Fibroblast of lung (primary cell): ENCODE data around the gene CHST15. TPM values are rescaled to one million over a fixed set of nuclear protein-coding genes. Genes with fewer than 3 reads are reported as not detected.

Source experiments
- DNase-seq, 2 donors: peaks; one replicate each; pipeline versions ENCODE4 v3.0.0 to v3.0.0-alpha.2; 2010; ENCODE audit warnings: low read depth in 2 of 2
- H2AFZ ChIP-seq: 2 replicates; pipeline ENCODE4 v1.5.1; 2012; ENCODE audit warnings: low read length, control low read depth, inconsistent platforms
- H3K27ac ChIP-seq: 2 replicates; pipeline ENCODE4 v1.5.1; 2011; ENCODE audit warnings: low read length, control low read depth; ENCODE audit not compliant: insufficient read depth
- H3K27me3 ChIP-seq: 2 replicates; pipeline ENCODE4 v1.5.1; 2011; ENCODE audit warnings: mild to moderate bottlenecking, low read length; ENCODE audit not compliant: control insufficient read depth, insufficient read depth
- H3K36me3 ChIP-seq: 2 replicates; pipeline ENCODE4 v1.5.1; 2011; ENCODE audit warnings: low read length; ENCODE audit not compliant: control insufficient read depth, insufficient read depth
- H3K4me1 ChIP-seq: 2 replicates; pipeline ENCODE4 v1.5.1; 2011; ENCODE audit warnings: low read length; ENCODE audit not compliant: control insufficient read depth, insufficient read depth; ENCODE audit errors: extremely low read depth
- H3K4me2 ChIP-seq: 2 replicates; pipeline ENCODE4 v1.5.1; 2011; ENCODE audit warnings: low read length, control low read depth; ENCODE audit not compliant: insufficient read depth; ENCODE audit errors: extremely low read depth
- H3K4me3 ChIP-seq, 4 experiments: fragments of 200-600 bp in 1 of 4; sonication (generic) in 1 of 4; replicated peaks in 1 of 4; 2 replicates each; pipeline ENCODE4 v1.5.1; 2011 to 2016; ENCODE audit warnings: low read length in 4 of 4, low read depth in 3 of 4, mild to moderate bottlenecking in 3 of 4, control low read depth in 2 of 4, inconsistent platforms in 1 of 4, mixed read lengths in 1 of 4; ENCODE audit not compliant: insufficient read depth in 1 of 4; ENCODE audit errors: control extremely low read depth in 1 of 4
- H3K79me2 ChIP-seq: 2 replicates; pipeline ENCODE4 v1.5.1; 2012; ENCODE audit warnings: mild to moderate bottlenecking, low read length, inconsistent platforms; ENCODE audit not compliant: control insufficient read depth, insufficient read depth
- H3K9ac ChIP-seq: 2 replicates; pipeline ENCODE4 v1.5.1; 2011; ENCODE audit warnings: mild to moderate bottlenecking, low read length, control low read depth; ENCODE audit not compliant: insufficient read depth
- H3K9me3 ChIP-seq: 2 replicates; pipeline ENCODE4 v1.5.1; 2012; ENCODE audit warnings: low read depth, low read length; ENCODE audit not compliant: control insufficient read depth, insufficient read depth
- H4K20me1 ChIP-seq: 2 replicates; pipeline ENCODE4 v1.5.1; 2011; ENCODE audit warnings: low read length; ENCODE audit not compliant: control insufficient read depth, insufficient read depth; ENCODE audit errors: extremely low read depth
- CTCF ChIP-seq, 2 donors: IDR thresholded peaks in 1 of 2; conservative IDR thresholded peaks in 1 of 2; 1 replicate in 1 of 2; 2 replicates in 1 of 2; pipeline ENCODE4 v1.5.1; 2011 to 2012; ENCODE audit warnings: low read length in 2 of 2, control low read depth in 1 of 2, inconsistent platforms in 1 of 2, low read depth in 1 of 2, mild to moderate bottlenecking in 1 of 2
- EZH2 ChIP-seq: IDR thresholded peaks from 2 replicates; pipeline ENCODE4 v1.5.1; 2012; ENCODE audit warnings: low read length, control low read depth, mild to moderate bottlenecking; ENCODE audit errors: missing control alignments
- polyA plus RNA-seq, 2 donors: library from polyadenylated mRNA; depleted of rRNA in 1 of 2; stranded (reverse) in 1 of 2; unstranded in 1 of 2; fragments of >200 nt; gene quantifications; 2 replicates each; pipeline ENCODE4 v1.2.1, GENCODE V29; 2011 to 2012; ENCODE audit warnings: missing spikeins in 1 of 2
- total RNA-seq: library from RNA; depleted of rRNA; stranded (reverse); fragments of >200 nt; gene quantifications from 2 replicates; pipeline ENCODE4 v1.2.1, GENCODE V29; 2014

Gene CHST15
- total and polyA plus RNA-seq, 2 donors (not counting 1 experiment from before 2014, with no cell fraction given): 5.0 to 7.9 TPM

GRCh38 chr10:124109261-124109660 lies 15.9 kb upstream of the CHST15 start:
- Histone ChIP-seq H3K79me2 (no peaks in the 10 kb centered on the region), H4K20me1 (no peaks in the 10 kb centered on the region), H3K27ac (no peak overlapping the region), H3K4me3 (no peak overlapping the region), H3K4me1 (peaks cover 2% of the 10 kb centered on the region), H3K9ac (no peak overlapping the region), H2AFZ (no peak overlapping the region), H3K36me3 (no peaks in the 10 kb centered on the region), H3K27me3 (no peaks in the 10 kb centered on the region), H3K4me2 (no peak overlapping the region), H3K9me3 (no peaks in the 10 kb centered on the region)
- TF ChIP-seq EZH2 (no peak), CTCF (conservative IDR thresholded peaks at IDR 0.05 in 1 of 2, IDR thresholded peaks at IDR 0.05 in 1 of 2; ENCODE audit: low read depth in 1 of 2, low read length in 2 of 2) (no peak)
- no peak for DNase-seq

GRCh38 chr10:124107072-124107471 lies 13.7 kb upstream of the CHST15 start:
- Histone ChIP-seq H3K9me3 (no peaks in the 10 kb centered on the region), H3K27me3 (no peaks in the 10 kb centered on the region), H2AFZ (no peak overlapping the region), H3K4me1 (peaks cover 2% of the 10 kb centered on the region), H3K36me3 (no peaks in the 10 kb centered on the region), H3K4me3 (no peak overlapping the region), H3K4me2 (no peak overlapping the region), H3K9ac (no peak overlapping the region), H3K27ac (no peak overlapping the region), H3K79me2 (no peaks in the 10 kb centered on the region), H4K20me1 (no peaks in the 10 kb centered on the region)
- no peak for DNase-seq
- TF ChIP-seq CTCF (conservative IDR thresholded peaks at IDR 0.05 in 1 of 2, IDR thresholded peaks at IDR 0.05 in 1 of 2; ENCODE audit: low read depth in 1 of 2, low read length in 2 of 2): no peak
- TF ChIP-seq EZH2: no peak

GRCh38 chr10:124106241-124106879 lies 13.0 kb upstream of the CHST15 start:
- Histone ChIP-seq H3K36me3 (no peaks in the 10 kb centered on the region), H3K27me3 (no peaks in the 10 kb centered on the region), H3K4me1 (peaks cover 2% of the 10 kb centered on the region), H3K4me3 (no peak overlapping the region), H2AFZ (no peak overlapping the region), H3K27ac (no peak overlapping the region), H3K79me2 (no peaks in the 10 kb centered on the region), H3K9me3 (no peaks in the 10 kb centered on the region), H3K4me2 (no peak overlapping the region), H3K9ac (no peak overlapping the region), H4K20me1 (no peaks in the 10 kb centered on the region)
- no peak for TF ChIP-seq EZH2
- TF ChIP-seq CTCF (conservative IDR thresholded peaks at IDR 0.05 in 1 of 2, IDR thresholded peaks at IDR 0.05 in 1 of 2; ENCODE audit: low read depth in 1 of 2, low read length in 2 of 2): no peak
- DNase-seq: peak; percentile 85 to 92
